MCF 10A (cell line): ENCODE data around the gene PARD3B. TPM values are rescaled to one million over a fixed set of nuclear protein-coding genes. Genes with fewer than 3 reads are reported as not detected.

Experiments
- BruUV-seq: library from RNA; stranded (reverse); fragments of 400-500 nt; replicated peaks from 2 replicates; lab custom pipeline; 2021; lab: Mats Ljungman, UMichigan
- CTCF ChIA-PET: fragments of 300-600 bp; sonication (Branson Sonifier 250); formaldehyde crosslinking; extraction: SDS; loops from one replicate; lab custom pipeline; 2021; ENCODE audit warnings: antibody characterized with exemption, inconsistent platforms; lab: Yijun Ruan, JAX
- POLR2A ChIA-PET: fragments of 300-600, 350-650 bp; sonication (Branson Sonifier 250); formaldehyde crosslinking; extraction: SDS; loops from one replicate; lab custom pipeline; 2020; ENCODE audit warnings: antibody characterized with exemption, inconsistent platforms; lab: Yijun Ruan, JAX
- DNase-seq: peaks from one replicate; pipeline ENCODE4 v3.0.0-alpha.2; 2018; ENCODE audit not compliant: unreplicated experiment
- H3K27ac Mint-ChIP-seq: one replicate; pipeline ENCODE4 v1.8.0; 2022; ENCODE audit warnings: mild to moderate bottlenecking, low read depth, mixed read lengths; ENCODE audit not compliant: unreplicated experiment
- H3K27me3 Mint-ChIP-seq: one replicate; pipeline ENCODE4 v1.8.0; 2022; ENCODE audit warnings: mixed read lengths; ENCODE audit not compliant: insufficient read depth, unreplicated experiment
- H3K36me3 Mint-ChIP-seq: one replicate; pipeline ENCODE4 v1.8.0; 2022; ENCODE audit warnings: mild to moderate bottlenecking, moderate library complexity, mixed read lengths; ENCODE audit not compliant: insufficient read depth, unreplicated experiment
- H3K4me1 Mint-ChIP-seq: one replicate; pipeline ENCODE4 v1.8.0; 2022; ENCODE audit warnings: mixed read lengths; ENCODE audit not compliant: insufficient read depth, unreplicated experiment
- H3K4me3 Mint-ChIP-seq: one replicate; pipeline ENCODE4 v1.8.0; 2022; ENCODE audit warnings: mild to moderate bottlenecking, moderate library complexity, mixed read lengths; ENCODE audit not compliant: unreplicated experiment
- H3K9me3 Mint-ChIP-seq: one replicate; pipeline ENCODE4 v1.8.0; 2022; ENCODE audit warnings: mixed read lengths; ENCODE audit not compliant: unreplicated experiment
- CTCF ChIP-seq: fragments of 200-600 bp; IDR thresholded peaks from one replicate; pipeline ENCODE4 v1.8.0; 2022; ENCODE audit warnings: antibody characterized with exemption, mild to moderate bottlenecking; ENCODE audit not compliant: unreplicated experiment
- intact Hi-C: fragments of 100-400 bp; cut with micrococcal nuclease; formaldehyde crosslinking; loops from 2 replicates; pipeline ENCODE4 v1.14.1; 2022
- total RNA-seq: library from RNA; stranded (reverse); gene quantifications from 2 replicates; pipeline ENCODE4 v1.2.3, GENCODE V29; 2022

Gene PARD3B
- total RNA-seq, 1 experiment from 2014 or later: 11.6 TPM

GRCh38 chr2:204967199-204967960, 422.1 kb downstream of the PARD3B start:
- POLR2A ChIA-PET: no interaction called here
- CTCF ChIA-PET: interaction anchor here (0.6 kb wide), 2 partner anchors 492 to 714 kb away, joined by 3 to 5 read pairs; no protein-coding TSS in a partner anchor
- intact Hi-C loops: no loop called here
- H3K27ac Mint-ChIP-seq: no peak overlapping the region
- H3K36me3 Mint-ChIP-seq: no peaks in the 10 kb centered on the region
- DNase-seq: no peak
- no peaks in the 10 kb centered on the region for H3K4me1 Mint-ChIP-seq
- BruUV-seq: no TSS peak
- no peak for TF ChIP-seq CTCF
- H3K27me3 Mint-ChIP-seq: no peaks in the 10 kb centered on the region
- no peaks in the 10 kb centered on the region for H3K9me3 Mint-ChIP-seq
- no peak overlapping the region for H3K4me3 Mint-ChIP-seq

GRCh38 chr2:204971206-204971907, 426.1 kb downstream of the PARD3B start:
- no peak for TF ChIP-seq CTCF
- no TSS peak for BruUV-seq
- ChIA-PET POLR2A (interaction anchor here (0.7 kb wide), 1 partner anchor 391 kb away, joined by 3 read pairs; no protein-coding TSS in a partner anchor), CTCF (interaction anchor here (0.7 kb wide), 2 partner anchors 636 to 931 kb away, joined by 3 to 4 read pairs; no protein-coding TSS in a partner anchor)
- Mint-ChIP-seq H3K27ac (no peak overlapping the region), H3K4me3 (no peak overlapping the region), H3K9me3 (no peaks in the 10 kb centered on the region), H3K4me1 (no peaks in the 10 kb centered on the region), H3K27me3 (no peaks in the 10 kb centered on the region), H3K36me3 (no peaks in the 10 kb centered on the region)
- intact Hi-C loops: no loop called here
- DNase-seq: no peak

GRCh38 chr2:204972161-204972560, 426.9 kb downstream of the PARD3B start:
- ChIA-PET CTCF (no interaction called here), POLR2A (no interaction called here)
- Mint-ChIP-seq H3K4me3 (no peak overlapping the region), H3K27me3 (no peaks in the 10 kb centered on the region), H3K36me3 (no peaks in the 10 kb centered on the region), H3K27ac (no peak overlapping the region), H3K4me1 (no peaks in the 10 kb centered on the region), H3K9me3 (no peaks in the 10 kb centered on the region)
- DNase-seq: no peak
- TF ChIP-seq CTCF: no peak
- intact Hi-C loops: no loop called here
- BruUV-seq: no TSS peak

GRCh38 chr2:204972606-204973336, 427.5 kb downstream of the PARD3B start:
- POLR2A ChIA-PET: no interaction called here
- no peak for DNase-seq
- intact Hi-C loops: no loop called here
- Mint-ChIP-seq H3K9me3 (no peaks in the 10 kb centered on the region), H3K27me3 (no peaks in the 10 kb centered on the region), H3K27ac (no peak overlapping the region), H3K4me3 (no peak overlapping the region), H3K36me3 (no peaks in the 10 kb centered on the region), H3K4me1 (no peaks in the 10 kb centered on the region)
- CTCF ChIA-PET: no interaction called here
- no TSS peak for BruUV-seq
- TF ChIP-seq CTCF: no peak
